ENCODE data around the gene TCF12.

Gene TCF12

GRCh38 chr15:57026016-57026592 lies 107.7 kb downstream of the TCF12 start:
- DNase-seq = no peak

GRCh38 chr15:57027596-57027995 lies 109.2 kb downstream of the TCF12 start:
- no peak for DNase-seq

- DNase-seq = no peak
Observed at GRCh38 chr15:57028176-57028575, 109.7 kb downstream of the TCF12 start.

GRCh38 chr15:57030011-57030410 lies 111.6 kb downstream of the TCF12 start:
- no peak for DNase-seq

- no peak for DNase-seq
Observed at GRCh38 chr15:57031082-57031481, 112.6 kb downstream of the TCF12 start.

- no peak for DNase-seq
Observed at GRCh38 chr15:57031605-57032004, 113.2 kb downstream of the TCF12 start.

- no peak for DNase-seq
Observed at GRCh38 chr15:57032338-57032737, 113.9 kb downstream of the TCF12 start.

- DNase-seq = no peak
Observed at GRCh38 chr15:57033715-57034439, 115.4 kb downstream of the TCF12 start.

GRCh38 chr15:57034613-57035012 lies 116.2 kb downstream of the TCF12 start:
- DNase-seq = no peak

GRCh38 chr15:57035664-57036063 lies 117.2 kb downstream of the TCF12 start:
- DNase-seq = no peak

GRCh38 chr15:57036352-57036751 lies 117.9 kb downstream of the TCF12 start:
- no peak for DNase-seq

GRCh38 chr15:57037548-57037947 lies 119.1 kb downstream of the TCF12 start:
- DNase-seq = no peak

GRCh38 chr15:57038040-57038439 lies 119.6 kb downstream of the TCF12 start:
- no peak for DNase-seq

GRCh38 chr15:57038496-57038895 lies 120.1 kb downstream of the TCF12 start:
- DNase-seq = no peak

- DNase-seq = no peak
Observed at GRCh38 chr15:57041416-57041815, 123.0 kb downstream of the TCF12 start.

GRCh38 chr15:57044072-57044702 lies 125.7 kb downstream of the TCF12 start:
- no peak for DNase-seq

GRCh38 chr15:57044970-57045369 lies 126.5 kb downstream of the TCF12 start:
- DNase-seq = no peak

GRCh38 chr15:57045741-57046382 lies 127.4 kb downstream of the TCF12 start:
- no peak for DNase-seq

- DNase-seq = no peak
Observed at GRCh38 chr15:57048930-57049549, 130.6 kb downstream of the TCF12 start.

GRCh38 chr15:57053470-57053869 lies 135.0 kb downstream of the TCF12 start:
- no peak for DNase-seq

- DNase-seq = no peak
Observed at GRCh38 chr15:57054204-57054750, 135.8 kb downstream of the TCF12 start.

- DNase-seq = no peak
Observed at GRCh38 chr15:57056357-57056756, 137.9 kb downstream of the TCF12 start.
